Glutamatergic neuron (in vitro differentiated cells): Measurements from ENCODE around the gene OTUD5. TPM values are rescaled to one million over a fixed set of nuclear protein-coding genes. Genes with fewer than 3 reads are reported as not detected.

Experiments
- DNase-seq: peaks from one replicate; pipeline ENCODE4 v3.0.0; 2022
- H3K27ac Mint-ChIP-seq: one replicate; pipeline ENCODE4 v1.8.0; 2020; ENCODE audit warnings: mild to moderate bottlenecking, mixed read lengths, inconsistent platforms; ENCODE audit not compliant: unreplicated experiment
- H3K27me3 Mint-ChIP-seq: one replicate; pipeline ENCODE4 v1.8.0; 2020; ENCODE audit warnings: mild to moderate bottlenecking, moderate library complexity, mixed read lengths, inconsistent platforms; ENCODE audit not compliant: unreplicated experiment
- H3K36me3 Mint-ChIP-seq: one replicate; pipeline ENCODE4 v1.8.0; 2020; ENCODE audit warnings: mild to moderate bottlenecking, mixed read lengths, inconsistent platforms; ENCODE audit not compliant: unreplicated experiment
- H3K4me1 Mint-ChIP-seq: one replicate; pipeline ENCODE4 v1.8.0; 2020; ENCODE audit warnings: mild to moderate bottlenecking, low read depth, mixed read lengths, inconsistent platforms; ENCODE audit not compliant: unreplicated experiment
- H3K4me3 Mint-ChIP-seq: one replicate; pipeline ENCODE4 v1.8.0; 2020; ENCODE audit warnings: mild to moderate bottlenecking, mixed read lengths, inconsistent platforms; ENCODE audit not compliant: unreplicated experiment
- H3K9me3 Mint-ChIP-seq: one replicate; pipeline ENCODE4 v1.8.0; 2020; ENCODE audit warnings: mild to moderate bottlenecking, moderate library complexity, mixed read lengths, inconsistent platforms; ENCODE audit not compliant: unreplicated experiment
- CTCF ChIP-seq: fragments of 200-600 bp; sonication (generic); IDR thresholded peaks from one replicate; pipeline ENCODE4 v1.5.0; 2021; ENCODE audit not compliant: partially characterized antibody, unreplicated experiment
- total RNA-seq: library from RNA; stranded (reverse); fragmentation: NEBNext Ultra II Directional; extraction: Animal tissue kit (Norgen Biotek cat#: 25700); gene quantifications from one replicate; pipeline ENCODE4 v1.2.1, GENCODE V29; 2021; ENCODE audit not compliant: unreplicated experiment

The OTUD5 gene
- total RNA-seq, 1 donor from 2014 or later = 68.3 TPM

- Mint-ChIP-seq H3K4me3 (no peak overlapping the region), H3K36me3 (no peaks in the 10 kb centered on the region), H3K9me3 (peaks cover 3% of the 10 kb centered on the region), H3K27ac (no peak overlapping the region), H3K27me3 (peaks cover 12% of the 10 kb centered on the region), H3K4me1 (peaks cover 11% of the 10 kb centered on the region)
- no peak for TF ChIP-seq CTCF
- no peak for DNase-seq
Observed at GRCh38 chrX:48914593-48915493, 42.6 kb downstream of the OTUD5 start.

GRCh38 chrX:48913605-48914366 is 43.6 kb downstream of the OTUD5 start:
- DNase-seq = no peak
- Mint-ChIP-seq H3K9me3 (peaks cover 3% of the 10 kb centered on the region), H3K4me3 (no peak overlapping the region), H3K27me3 (peaks cover 11% of the 10 kb centered on the region), H3K4me1 (peaks cover 7% of the 10 kb centered on the region), H3K36me3 (no peaks in the 10 kb centered on the region), H3K27ac (no peak overlapping the region)
- no peak for TF ChIP-seq CTCF

- H3K9me3 Mint-ChIP-seq = peaks cover 3% of the 10 kb centered on the region
Observed at GRCh38 chrX:48911412-48912182, 45.8 kb downstream of the OTUD5 start, which contains the start of gene SLC35A2. Gene SLC35A2, minus strand, starts transcription at chrX:48911646. Its CDS starts 10 bp downstream, at chrX:48911636.

GRCh38 chrX:48910926-48911411 is 46.4 kb downstream of the OTUD5 start:
- no peaks in the 10 kb centered on the region for H3K36me3 Mint-ChIP-seq
- TF ChIP-seq CTCF = no peak
- DNase-seq = no peak
- peaks cover 7% of the 10 kb centered on the region for H3K27me3 Mint-ChIP-seq
- H3K9me3 Mint-ChIP-seq = peaks cover 3% of the 10 kb centered on the region
- peaks cover 6% of the 10 kb centered on the region for H3K4me1 Mint-ChIP-seq
- peak overlapping the region; percentile 78 for H3K27ac Mint-ChIP-seq
- peak overlapping the region; percentile 92 for H3K4me3 Mint-ChIP-seq

More at GRCh38 chrX:48911412-48912182, 45.8 kb downstream of the OTUD5 start, which contains the start of gene SLC35A2:
- peaks cover 7% of the 10 kb centered on the region for H3K27me3 Mint-ChIP-seq
- H3K4me3 Mint-ChIP-seq = peak within 1 kb of the TSS; percentile 92
- DNase-seq = peak; percentile 79
- no peak for TF ChIP-seq CTCF
- H3K36me3 Mint-ChIP-seq = no peaks in the 10 kb centered on the region
- H3K27ac Mint-ChIP-seq = peak within 1 kb of the TSS; percentile 78
- peaks cover 6% of the 10 kb centered on the region for H3K4me1 Mint-ChIP-seq
